Loucy (cell line): ENCODE results near the gene C17orf113.

Experiments used
- CTCF ChIP-seq: fragments of 200-600 bp; sonication (generic); conservative IDR thresholded peaks from 2 replicates; pipeline ENCODE4 v1.5.1; 2014; ENCODE audit warnings: mild to moderate bottlenecking, antibody characterized with exemption, low read length
- EZH2phosphoT487 ChIP-seq: fragments of 200-600 bp; IDR thresholded peaks from 2 replicates; pipeline ENCODE4 v1.6.1; 2018; ENCODE audit warnings: antibody characterized with exemption, mild to moderate bottlenecking, moderate library complexity, borderline replicate concordance

DNA sequence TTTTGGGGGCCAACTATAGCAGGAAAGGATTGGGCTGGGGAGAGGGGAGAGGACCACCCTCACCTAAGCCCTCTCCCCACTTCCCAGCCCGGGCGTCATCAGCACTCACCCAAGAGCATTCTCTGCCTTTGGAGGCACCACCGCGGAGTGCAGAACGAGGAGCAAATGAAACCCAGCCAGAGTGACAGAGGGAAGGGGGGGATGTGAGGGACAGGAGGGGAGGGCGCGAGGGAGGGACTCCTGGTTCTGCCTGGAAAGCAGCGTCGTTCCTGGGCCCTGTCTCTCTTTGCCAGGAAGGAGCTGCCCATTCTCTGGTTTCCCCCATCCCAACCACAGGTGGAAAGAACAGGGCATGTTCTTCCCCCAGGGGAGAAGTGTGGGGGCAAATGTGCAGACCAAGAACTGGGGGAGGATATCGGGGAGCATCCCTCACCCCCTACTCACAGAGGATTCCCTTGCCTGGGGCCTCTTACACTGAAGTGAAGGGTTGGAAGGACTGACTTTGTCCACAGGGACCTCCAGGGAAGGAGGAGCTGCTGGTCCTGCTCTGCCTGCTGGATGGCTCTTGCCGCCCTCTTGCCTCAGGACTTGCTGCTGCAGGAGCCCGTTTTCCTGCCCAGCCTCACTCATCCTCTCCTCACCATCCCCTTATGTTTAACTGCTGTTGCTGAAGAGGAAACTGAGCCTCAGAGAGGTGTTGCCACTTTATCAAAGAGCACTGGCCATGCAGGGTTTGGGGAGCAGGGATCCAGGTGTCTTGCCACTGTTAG is 3.5 kb upstream of the C17orf113 start:
- TF ChIP-seq CTCF (no peak), EZH2phosphoT487 (no peak)
